Posterior vena cava (tissue), 2 donors: ENCODE data around the gene SLC6A6. TPM values are rescaled to one million over a fixed set of nuclear protein-coding genes. Genes with fewer than 3 reads are reported as not detected.

ENCODE experiments used
- DNase-seq: peaks from one replicate; pipeline ENCODE4 v3.0.0-alpha.2; 2020; ENCODE audit warnings: low spot score
- intact Hi-C, 2 donors: fragments of 100-400 bp; cut with DNase I; formaldehyde crosslinking; loops; one replicate each; pipeline versions ENCODE4 v1.14.1 to v1.14.2; 2022 to 2023
- total RNA-seq, 2 donors: library from RNA; stranded (reverse); fragmentation: NEBNext Ultra II Directional; extraction: Animal tissue kit (Norgen Biotek cat#: 25700); gene quantifications; one replicate each; pipeline ENCODE4 v1.2.1, GENCODE V29; 2021
- donor health status: DM: yes; HTN: yes; CAD: no.
- donor health status: DM: yes; HTN: yes; CAD: no.

The SLC6A6 gene
- total RNA-seq, 2 donors from 2014 or later, result 13.3 to 23.6 TPM

GRCh38 chr3:14411988-14412387 is 9.6 kb downstream of the SLC6A6 start:
- DNase-seq, result no peak
- intact Hi-C loops, result no loop called here

GRCh38 chr3:14412831-14413380 is 10.5 kb downstream of the SLC6A6 start:
- intact Hi-C loops, result no loop called here
- DNase-seq, result no peak

GRCh38 chr3:14413381-14414071 is 11.1 kb downstream of the SLC6A6 start:
- intact Hi-C loops, result no loop called here

GRCh38 chr3:14414846-14415464 is 12.5 kb downstream of the SLC6A6 start:
- intact Hi-C loops, result no loop called here

More at GRCh38 chr3:14413381-14414071, 11.1 kb downstream of the SLC6A6 start:
- no peak for DNase-seq

GRCh38 chr3:14415501-14415900 is 13.1 kb downstream of the SLC6A6 start:
- intact Hi-C loops, result no loop called here
- no peak for DNase-seq

More at GRCh38 chr3:14414846-14415464, 12.5 kb downstream of the SLC6A6 start:
- no peak for DNase-seq

GRCh38 chr3:14416453-14416852 is 14.0 kb downstream of the SLC6A6 start:
- intact Hi-C loops, result no loop called here
- no peak for DNase-seq

GRCh38 chr3:14418296-14419250 is 16.2 kb downstream of the SLC6A6 start:
- DNase-seq, result no peak
- intact Hi-C loops, result no loop called here

- intact Hi-C loops, result no loop called here
- DNase-seq, result no peak
These were observed 19.9 kb downstream of the SLC6A6 start for GRCh38 chr3:14422016-14422963.

GRCh38 chr3:14423197-14423743 is 20.9 kb downstream of the SLC6A6 start:
- no peak for DNase-seq
- intact Hi-C loops, result no loop called here

- intact Hi-C loops, result no loop called here
- no peak for DNase-seq
These were observed 21.6 kb downstream of the SLC6A6 start for GRCh38 chr3:14423963-14424362.

GRCh38 chr3:14424711-14425580 is 22.5 kb downstream of the SLC6A6 start:
- DNase-seq, result no peak
- intact Hi-C loops, result no loop called here

- no peak for DNase-seq
- intact Hi-C loops, result no loop called here
These were observed 23.3 kb downstream of the SLC6A6 start for GRCh38 chr3:14425581-14426304.

- no peak for DNase-seq
- intact Hi-C loops, result no loop called here
These were observed 23.9 kb downstream of the SLC6A6 start for GRCh38 chr3:14426305-14426620.

GRCh38 chr3:14428087-14429033 is 26.0 kb downstream of the SLC6A6 start:
- intact Hi-C loops, result no loop called here
- DNase-seq, result no peak

GRCh38 chr3:14429237-14429636 is 26.8 kb downstream of the SLC6A6 start:
- intact Hi-C loops, result no loop called here
- DNase-seq, result no peak

GRCh38 chr3:14429640-14430039 is 27.2 kb downstream of the SLC6A6 start:
- no peak for DNase-seq
- intact Hi-C loops, result no loop called here
